Fibroblast of pulmonary artery (primary cell): ENCODE measurements around the gene SNAPC2.

Experiments
- DNase-seq: peaks from one replicate; pipeline ENCODE4 v3.0.0-alpha.2; 2010; ENCODE audit warnings: low read depth
- H3K4me3 ChIP-seq: replicated peaks from 2 replicates; pipeline ENCODE4 v1.5.1; 2011; ENCODE audit warnings: low read depth, mild to moderate bottlenecking, control low read depth, low read length, moderate library complexity
- CTCF ChIP-seq: IDR thresholded peaks from 2 replicates; pipeline ENCODE4 v1.5.1; 2011; ENCODE audit warnings: mild to moderate bottlenecking, control low read depth, low read length, inconsistent platforms; ENCODE audit errors: missing control alignments

Gene SNAPC2

DNA sequence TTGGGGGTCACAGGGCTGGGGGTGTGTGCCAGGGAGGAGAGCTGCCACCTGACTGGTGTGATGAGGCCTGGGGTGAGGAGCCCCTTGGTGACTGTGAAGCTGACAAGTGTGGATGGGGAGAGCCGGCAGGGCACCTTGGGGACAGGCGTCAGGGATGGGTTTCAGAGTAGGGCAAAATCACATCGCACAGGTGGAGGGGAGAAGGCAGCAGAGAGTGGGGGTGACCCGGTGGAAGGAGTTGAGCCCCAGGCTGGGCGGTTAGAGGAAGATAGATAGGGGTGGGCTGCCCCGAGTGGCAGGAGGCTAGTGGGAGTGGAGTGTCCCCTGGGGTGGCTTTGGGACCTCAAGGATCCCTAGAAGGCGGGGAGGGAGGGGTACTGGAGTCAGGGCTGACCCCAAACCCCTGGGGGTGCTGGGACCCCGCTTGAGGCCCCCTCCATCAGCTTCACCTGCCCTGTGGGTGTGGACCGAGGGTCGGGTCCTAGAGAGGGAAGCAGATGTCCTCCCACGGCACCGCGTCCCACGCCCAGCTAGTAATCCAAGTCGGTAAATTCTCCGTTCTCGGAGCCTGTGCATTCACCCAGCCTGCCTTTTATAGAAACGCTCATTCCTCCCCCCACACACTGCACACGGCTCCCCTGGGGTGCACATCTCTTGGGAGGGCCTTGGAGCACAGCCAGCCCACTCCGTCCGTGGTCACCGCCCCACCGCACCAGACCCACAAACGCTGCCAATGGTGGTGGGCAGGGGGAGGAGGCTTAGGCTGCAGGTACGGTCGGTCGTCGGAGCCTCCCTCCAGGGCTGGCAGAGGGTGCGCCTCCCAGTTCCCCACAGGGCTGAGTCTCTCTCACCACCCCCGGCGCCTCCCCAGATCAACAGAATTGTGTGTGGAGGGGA lies 3.4 kb downstream of the SNAPC2 start:
- no peak for DNase-seq
- H3K4me3 ChIP-seq = no peak overlapping the region
- no peak for TF ChIP-seq CTCF

- no peak overlapping the region for H3K4me3 ChIP-seq
- no peak for DNase-seq
- TF ChIP-seq CTCF = no peak
Measured at GRCh38 chr19:7924241-7924640, 4.1 kb downstream of the SNAPC2 start.

DNA sequence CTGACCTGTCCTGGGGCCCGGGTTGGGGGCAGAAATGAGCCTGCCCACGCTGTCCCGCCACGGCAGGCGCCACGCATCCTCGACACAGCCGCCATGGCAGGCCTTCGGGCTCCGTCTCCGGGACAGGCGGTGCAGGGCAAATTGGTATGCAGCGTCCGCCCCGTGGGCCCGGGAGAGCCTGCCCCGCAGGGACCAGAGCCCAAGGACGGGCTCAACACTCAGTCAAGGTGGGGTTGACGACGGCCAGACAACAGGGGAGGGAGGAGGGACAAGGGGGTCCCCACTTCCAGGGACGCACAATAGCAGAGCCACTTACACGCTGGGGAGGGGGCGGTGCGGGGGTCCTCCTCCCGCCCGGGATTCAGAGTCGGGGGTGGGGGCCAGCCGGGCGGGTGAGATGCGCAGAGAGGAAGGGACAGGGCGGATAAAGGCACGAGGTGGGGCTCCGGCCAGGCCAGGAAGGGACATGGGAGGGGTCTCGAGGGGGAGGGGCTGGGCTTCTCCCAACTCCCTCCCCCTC lies 4.6 kb downstream of the SNAPC2 start:
- no peak for TF ChIP-seq CTCF
- H3K4me3 ChIP-seq = no peak overlapping the region
- no peak for DNase-seq

- H3K4me3 ChIP-seq = peak overlapping the region; percentile 19
- TF ChIP-seq CTCF = peak; percentile 63
- peak; percentile 80 for DNase-seq
Measured at GRCh38 chr19:7925171-7925851, 5.2 kb downstream of the SNAPC2 start.

DNA sequence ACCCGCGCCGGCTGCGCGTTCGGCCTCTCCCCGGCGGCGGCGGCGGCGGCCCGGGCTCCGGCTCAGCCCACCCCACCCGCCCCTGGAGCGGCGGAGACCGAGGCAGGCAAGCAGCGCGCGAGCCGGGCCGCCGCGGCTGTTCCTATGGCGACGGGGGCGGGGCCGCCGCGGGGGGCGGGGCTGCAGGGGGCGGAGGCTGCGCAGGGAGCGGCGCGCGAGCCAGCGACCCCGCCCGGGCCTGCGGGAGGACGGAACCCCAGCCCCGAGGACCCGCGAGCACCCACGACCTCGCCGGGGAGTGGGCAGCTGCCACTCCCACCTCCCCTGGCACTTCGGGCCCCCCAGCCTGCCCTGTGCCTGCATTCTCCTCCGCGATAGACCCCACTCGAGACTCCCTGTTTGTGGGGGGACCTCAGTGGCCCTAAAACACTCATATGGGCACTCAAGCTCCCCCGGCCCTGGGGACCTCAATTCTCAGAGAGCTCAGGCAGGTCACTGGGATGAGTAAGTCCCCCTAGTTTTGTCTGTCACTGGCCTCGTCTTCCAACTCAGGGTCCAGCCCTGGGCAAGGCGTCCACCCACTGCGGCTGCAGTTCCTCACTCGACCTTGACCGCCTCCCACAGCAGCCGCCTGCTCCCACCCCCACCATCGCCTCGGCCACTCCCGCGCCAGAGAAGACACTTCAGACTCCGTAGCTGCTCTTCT lies 6.0 kb downstream of the SNAPC2 start, which contains the start of gene CTXN1:
Gene CTXN1, minus strand, starts transcription at position 115 of the 706 bp plus-strand sequence. CDS start 597 bp downstream, outside the sequence.
- peak; percentile 51 for DNase-seq
- H3K4me3 ChIP-seq = peak within 1 kb of the TSS; percentile 42
- TF ChIP-seq CTCF = no peak

- DNase-seq = no peak
- H3K4me3 ChIP-seq = no peak overlapping the region
- no peak for TF ChIP-seq CTCF
Measured at GRCh38 chr19:7926727-7927604, 6.8 kb downstream of the SNAPC2 start.
